ENCODE data around the gene F7.

The F7 gene

DNA sequence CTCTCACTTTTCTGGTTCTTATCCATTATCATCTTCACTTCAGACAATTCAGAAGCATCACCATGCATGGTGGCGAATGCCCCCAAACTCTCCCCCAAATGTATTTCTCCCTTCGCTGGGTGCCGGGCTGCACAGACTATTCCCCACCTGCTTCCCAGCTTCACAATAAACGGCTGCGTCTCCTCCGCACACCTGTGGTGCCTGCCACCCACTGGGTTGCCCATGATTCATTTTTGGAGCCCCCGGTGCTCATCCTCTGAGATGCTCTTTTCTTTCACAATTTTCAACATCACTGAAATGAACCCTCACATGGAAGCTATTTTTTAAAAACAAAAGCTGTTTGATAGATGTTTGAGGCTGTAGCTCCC is 14.2 kb downstream of the F7 start:
- DNase-seq = no peak

- no peak for DNase-seq
Observed at GRCh38 chr13:113120300-113121182, 14.9 kb downstream of the F7 start.

- no peak for DNase-seq
Observed at GRCh38 chr13:113121183-113121927, 15.8 kb downstream of the F7 start.

DNA sequence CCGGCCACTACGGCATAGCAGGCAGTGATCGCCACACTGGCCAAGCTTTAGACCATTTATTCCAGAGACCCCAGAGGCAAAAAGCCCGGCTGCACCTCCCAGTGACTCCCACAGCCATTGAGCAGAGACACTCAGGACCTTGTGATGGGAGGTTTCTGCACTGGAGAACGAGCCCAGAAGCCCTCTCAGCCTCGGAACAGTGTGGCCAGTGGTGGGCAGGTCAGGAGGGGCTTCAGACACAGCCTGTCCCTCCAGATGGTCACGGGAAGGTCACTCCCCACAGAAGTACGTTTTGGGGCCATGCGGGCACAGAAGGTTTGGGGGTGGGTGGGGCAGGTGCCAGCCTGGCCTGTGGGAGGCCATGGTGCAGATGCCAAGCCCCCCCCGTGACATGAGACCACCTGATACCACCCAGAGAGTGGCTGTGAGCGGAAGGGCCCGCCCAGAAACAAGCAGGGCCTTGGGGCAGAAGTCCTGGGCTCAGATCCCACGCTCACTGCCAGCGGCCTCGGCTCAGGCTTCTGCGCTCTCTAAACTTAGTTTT is 16.4 kb downstream of the F7 start:
- DNase-seq = no peak

- DNase-seq = no peak
Observed at GRCh38 chr13:113122550-113123225, 17.1 kb downstream of the F7 start, which contains the start of gene F10. F10 (plus strand) TSS chr13:113122799; CDS start chr13:113122856, 57 bp downstream.

- DNase-seq = no peak
Observed at GRCh38 chr13:113123226-113124201, 17.9 kb downstream of the F7 start.

DNA sequence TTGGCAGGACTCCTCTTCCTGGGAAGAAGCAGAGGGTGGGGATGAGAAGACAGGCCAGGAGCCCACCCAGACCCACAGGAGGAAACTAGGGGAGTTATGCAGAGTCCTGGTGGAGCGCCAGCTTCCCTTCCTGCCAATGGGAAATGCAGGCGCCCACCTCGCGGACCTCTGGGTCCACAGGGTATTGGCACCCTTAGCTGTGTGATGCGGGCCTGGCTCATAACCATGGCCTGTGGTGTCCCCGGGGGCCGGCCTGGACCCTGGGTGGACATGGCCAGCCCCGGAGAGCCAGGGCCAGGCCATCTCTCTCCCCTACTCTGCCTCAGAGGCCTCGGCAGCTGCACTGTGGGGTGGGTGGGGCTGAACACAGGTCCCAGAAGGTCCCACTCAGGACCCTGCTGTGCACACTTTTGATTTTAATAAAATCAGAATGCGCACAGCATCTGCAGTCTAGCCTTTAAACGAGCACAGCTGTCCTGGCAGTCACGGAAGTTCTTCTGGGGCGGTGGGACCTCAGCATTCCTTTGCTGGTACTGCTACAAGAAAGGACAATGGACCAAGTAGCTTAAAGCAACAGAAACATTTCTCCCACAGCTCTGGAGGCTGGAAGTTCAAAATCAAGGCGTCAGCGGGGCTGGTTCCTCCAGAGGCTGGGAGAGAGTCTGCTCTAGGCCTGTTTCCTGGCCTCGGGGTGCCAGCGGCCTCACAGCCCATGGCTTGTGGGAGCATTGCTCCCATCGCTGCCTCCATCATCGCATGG is 18.8 kb downstream of the F7 start:
- DNase-seq = no peak

GRCh38 chr13:113125506-113126264 is 20.1 kb downstream of the F7 start:
- DNase-seq = no peak

GRCh38 chr13:113126265-113127150 is 20.9 kb downstream of the F7 start:
- DNase-seq = no peak

DNA sequence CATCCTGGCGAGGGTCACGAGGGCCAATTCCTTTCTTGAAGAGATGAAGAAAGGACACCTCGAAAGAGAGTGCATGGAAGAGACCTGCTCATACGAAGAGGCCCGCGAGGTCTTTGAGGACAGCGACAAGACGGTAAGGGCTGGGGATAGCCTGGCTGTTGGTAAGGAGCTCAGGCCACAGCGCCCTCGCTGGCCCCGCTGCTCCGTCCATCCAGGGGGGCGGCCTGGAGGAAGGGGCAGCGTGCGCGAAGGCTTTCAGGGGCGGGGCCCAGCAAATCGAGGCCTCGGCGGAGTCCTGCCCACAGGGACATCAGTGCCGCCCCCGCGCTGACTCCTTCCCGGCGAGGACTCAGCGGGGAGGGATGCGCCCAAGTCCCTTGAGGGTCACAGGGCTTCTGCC is 23.9 kb downstream of the F7 start:
- DNase-seq = no peak

DNA sequence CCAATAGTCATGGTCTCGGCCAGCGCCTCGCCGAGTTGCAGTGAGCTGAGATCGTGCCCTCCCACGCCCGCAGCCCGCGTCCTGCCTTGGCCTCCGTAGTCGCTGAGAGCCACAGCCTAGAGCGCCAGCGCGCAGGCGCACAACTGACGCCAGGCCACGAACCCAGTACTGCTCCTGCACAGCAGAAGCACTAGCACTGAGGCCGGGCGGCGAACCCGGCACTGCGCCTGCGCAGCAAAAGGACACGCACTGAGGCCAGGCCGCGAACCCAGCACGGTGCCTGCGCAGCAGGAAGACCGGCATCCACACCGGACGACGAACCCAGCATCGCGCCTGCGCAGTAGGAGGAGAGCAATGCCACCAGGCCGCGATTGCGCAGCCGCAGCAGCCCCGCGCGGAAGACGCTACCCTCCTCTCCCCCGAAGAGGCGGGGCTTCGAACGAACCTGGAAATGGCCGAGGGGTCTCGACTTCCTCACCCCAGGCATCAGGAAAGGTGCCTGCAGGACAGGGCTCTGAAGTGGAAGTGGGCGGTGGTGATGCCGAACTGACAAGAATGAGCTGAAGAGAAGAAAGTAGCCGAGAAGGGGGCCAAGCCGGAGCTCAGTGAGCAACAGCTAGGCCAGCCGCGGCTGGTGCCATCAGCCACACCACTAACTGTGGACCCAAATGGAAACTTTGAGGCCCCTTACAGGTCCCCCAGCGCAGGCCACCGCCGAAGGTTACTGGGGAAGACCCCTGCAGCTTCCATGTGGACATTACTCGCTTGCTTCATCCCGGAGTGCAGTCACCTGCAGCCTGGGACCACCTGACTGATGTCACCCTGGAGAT is 24.5 kb downstream of the F7 start:
- no peak for DNase-seq

GRCh38 chr13:113135281-113135760 is 29.7 kb downstream of the F7 start:
- DNase-seq = no peak

DNA sequence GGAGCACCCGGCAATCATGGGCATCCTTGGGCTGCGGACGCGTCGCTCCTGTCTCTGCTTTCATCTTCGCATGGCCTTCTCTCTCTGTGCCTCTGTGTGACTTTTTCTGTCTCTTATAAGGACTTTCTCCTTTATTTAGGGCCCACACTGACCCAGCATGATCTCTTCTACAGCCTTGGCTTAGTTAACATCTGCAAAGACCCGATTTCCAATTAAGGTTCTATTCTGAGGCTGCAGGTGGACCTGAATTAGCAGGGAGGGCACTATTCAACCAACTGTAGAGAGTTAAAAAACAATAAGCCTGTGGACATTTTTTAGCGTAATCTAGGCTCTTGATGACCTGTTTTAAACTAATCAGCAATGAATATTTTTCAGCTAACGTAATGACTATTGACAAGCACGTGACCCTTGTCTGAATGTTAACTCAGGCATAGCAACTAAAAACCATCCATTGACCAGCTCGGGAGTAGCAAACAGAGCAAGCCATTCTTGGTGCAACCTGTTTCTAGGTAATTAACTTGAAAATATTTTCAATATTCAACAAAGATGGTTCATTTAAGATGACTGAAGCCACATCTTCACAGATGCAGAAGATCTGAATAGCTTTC is 32.2 kb downstream of the F7 start:
- no peak for DNase-seq

DNA sequence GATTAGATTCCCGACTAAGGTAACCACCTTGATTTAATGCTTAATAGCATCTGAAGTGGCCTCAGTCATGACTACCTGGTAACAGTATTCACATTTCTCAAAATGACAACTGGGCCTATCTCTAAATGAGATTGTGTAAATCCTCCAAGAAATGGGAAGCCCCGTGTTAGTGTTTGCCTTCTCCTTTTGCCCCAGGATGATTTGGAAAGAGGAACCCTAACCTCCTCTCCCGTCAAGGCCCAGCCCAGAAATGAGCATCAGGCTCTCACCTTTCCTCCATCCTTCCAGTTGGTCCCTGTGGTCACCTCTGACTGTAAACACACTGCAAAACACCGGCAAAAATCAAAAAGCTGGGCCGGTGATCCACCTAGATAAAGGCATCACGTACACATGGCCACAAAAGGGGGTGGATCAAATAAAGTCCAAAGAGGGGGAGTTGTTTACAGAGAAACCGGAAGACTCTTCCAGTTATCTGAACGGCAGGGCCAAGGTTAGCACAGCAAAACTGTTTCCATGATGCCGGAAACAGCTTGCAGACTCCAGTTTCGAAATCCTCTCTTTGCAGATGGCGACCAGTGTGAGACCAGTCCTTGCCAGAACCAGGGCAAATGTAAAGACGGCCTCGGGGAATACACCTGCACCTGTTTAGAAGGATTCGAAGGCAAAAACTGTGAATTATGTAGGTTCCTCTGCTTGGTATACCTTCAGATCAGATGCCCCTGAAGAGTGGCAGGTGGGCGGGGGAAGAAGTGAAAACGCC is 33.4 kb downstream of the F7 start:
- DNase-seq = no peak

DNA sequence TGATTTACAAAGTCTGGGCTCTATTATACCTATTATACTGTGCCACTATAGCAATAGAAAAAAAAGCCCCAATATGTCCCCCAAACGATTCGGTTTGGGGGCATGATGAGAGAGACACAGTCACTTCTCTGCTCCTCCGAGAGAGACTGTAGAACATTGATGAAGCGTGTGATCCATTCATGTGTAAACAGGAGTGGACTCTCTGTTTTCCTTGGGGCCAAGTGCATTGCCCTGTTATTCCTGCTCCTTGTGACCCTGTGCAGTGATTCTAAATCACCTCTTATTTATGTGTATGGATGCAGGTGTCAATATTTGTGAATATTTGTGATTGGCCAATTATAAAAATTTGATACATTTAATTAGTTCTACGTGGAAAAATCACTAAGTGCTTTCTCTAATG is 34.0 kb downstream of the F7 start:
- DNase-seq = no peak

DNA sequence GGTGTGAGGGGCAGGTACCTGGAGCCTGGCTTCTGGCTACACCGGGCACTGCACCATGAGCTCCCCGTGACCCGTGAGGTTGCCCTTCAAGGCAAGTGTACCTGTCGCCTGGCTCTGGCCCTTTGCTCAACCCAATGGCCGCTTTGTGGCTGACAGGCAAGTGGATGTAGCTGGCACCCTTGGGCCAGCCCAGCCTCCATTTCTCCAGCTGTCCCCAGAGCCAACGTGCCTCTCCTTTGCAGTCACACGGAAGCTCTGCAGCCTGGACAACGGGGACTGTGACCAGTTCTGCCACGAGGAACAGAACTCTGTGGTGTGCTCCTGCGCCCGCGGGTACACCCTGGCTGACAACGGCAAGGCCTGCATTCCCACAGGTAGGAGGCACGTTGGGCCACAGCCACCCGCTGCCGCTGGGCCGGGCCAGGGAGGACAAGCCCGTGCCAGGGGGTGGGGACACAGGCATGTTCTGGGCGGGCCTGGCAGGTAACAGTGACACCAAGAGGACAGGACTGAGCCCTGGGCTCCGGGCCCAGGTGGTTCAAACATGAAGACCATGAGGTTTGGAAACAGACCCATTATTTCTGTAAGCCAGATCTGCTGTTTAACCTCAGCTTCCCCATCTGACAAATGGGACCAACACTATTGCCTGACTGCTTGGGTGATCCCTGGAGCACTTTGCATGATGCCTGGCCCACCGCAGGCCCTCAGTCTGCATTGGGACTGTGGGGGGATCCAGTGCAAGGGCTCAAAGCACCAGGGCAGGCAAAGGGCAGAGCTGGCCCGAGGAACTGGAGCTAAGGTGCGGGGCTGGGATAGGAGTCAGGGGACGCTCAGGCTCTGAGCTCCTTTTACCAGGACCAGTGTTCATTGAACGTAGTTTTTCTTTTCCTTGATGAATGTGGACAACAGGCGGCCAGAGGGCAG is 35.3 kb downstream of the F7 start:
- DNase-seq = no peak
